ENCODE measurements around the gene MLPH. TPM values are rescaled to one million over a fixed set of nuclear protein-coding genes. Genes with fewer than 3 reads are reported as not detected.

Gene MLPH
- total RNA-seq, 4 donors from 2014 or later = 5.3 to 8.7 (median 7.8) TPM

GRCh38 chr2:237447496-237447895 lies 39.6 kb upstream of the MLPH start:
- H3K4me3 ChIP-seq = no peak overlapping the region
- H3K4me1 ChIP-seq = peaks cover 23 to 41% (median 38%) of the 10 kb centered on the region in 4 donors
- intact Hi-C loops (cut with DNase I) = no loop called here
- 97% methylated on average over 11 of the region's 11 CpGs for WGBS
- H3K27ac ChIP-seq (replicated peaks in 1 of 4) = no peak overlapping the region
- H3K27me3 ChIP-seq = no peaks in the 10 kb centered on the region
- H3K9me3 ChIP-seq = no peaks in the 10 kb centered on the region
- H3K36me3 ChIP-seq = no peaks in the 10 kb centered on the region
- DNase-seq (ENCODE audit: extremely low spot score) = no peak
- TF ChIP-seq CTCF (IDR thresholded peaks at IDR 0.05) (no peak), POLR2A (IDR thresholded peaks at IDR 0.05; ENCODE audit: low read depth) (no peak), POLR2AphosphoS5 (IDR thresholded peaks at IDR 0.05) (no peak), EP300 (IDR thresholded peaks at IDR 0.05) (no peak)

GRCh38 chr2:237448171-237448570 lies 38.9 kb upstream of the MLPH start:
- intact Hi-C loops (cut with DNase I) = no loop called here
- WGBS = 96% methylated on average over 7 of the region's 7 CpGs
- peaks cover 23 to 36% (median 33%) of the 10 kb centered on the region in 4 donors for H3K4me1 ChIP-seq
- no peak for DNase-seq (ENCODE audit: extremely low spot score)
- H3K27me3 ChIP-seq = no peaks in the 10 kb centered on the region
- no peaks in the 10 kb centered on the region for H3K36me3 ChIP-seq
- no peak overlapping the region for H3K27ac ChIP-seq (replicated peaks in 1 of 4)
- H3K4me3 ChIP-seq = no peak overlapping the region
- TF ChIP-seq CTCF (IDR thresholded peaks at IDR 0.05) (no peak), POLR2AphosphoS5 (IDR thresholded peaks at IDR 0.05) (no peak), EP300 (IDR thresholded peaks at IDR 0.05) (no peak), POLR2A (IDR thresholded peaks at IDR 0.05; ENCODE audit: low read depth) (no peak)
- H3K9me3 ChIP-seq = no peaks in the 10 kb centered on the region

- DNase-seq (ENCODE audit: extremely low spot score) = no peak
- Histone ChIP-seq H3K9me3 (no peaks in the 10 kb centered on the region), H3K4me1 (peaks cover 23 to 36% (median 33%) of the 10 kb centered on the region in 4 donors), H3K36me3 (no peaks in the 10 kb centered on the region), H3K27me3 (no peaks in the 10 kb centered on the region), H3K27ac (replicated peaks in 1 of 4) (peak overlapping the region; percentile 46 to 76 (median 66)), H3K4me3 (no peak overlapping the region)
- intact Hi-C loops (cut with DNase I) = no loop called here
- TF ChIP-seq POLR2A (IDR thresholded peaks at IDR 0.05; ENCODE audit: low read depth) (no peak), POLR2AphosphoS5 (IDR thresholded peaks at IDR 0.05) (no peak), CTCF (IDR thresholded peaks at IDR 0.05) (no peak), EP300 (IDR thresholded peaks at IDR 0.05) (no peak)
- WGBS = 86% methylated on average over 6 of the region's 6 CpGs
Observed at GRCh38 chr2:237448626-237449025, 38.4 kb upstream of the MLPH start.

- TF ChIP-seq POLR2AphosphoS5 (IDR thresholded peaks at IDR 0.05) = peak; percentile 66 to 79
- TF ChIP-seq EP300 (IDR thresholded peaks at IDR 0.05) = no peak
- TF ChIP-seq POLR2A (IDR thresholded peaks at IDR 0.05; ENCODE audit: low read depth) = no peak
- no peaks in the 10 kb centered on the region for H3K36me3 ChIP-seq
- H3K4me3 ChIP-seq = peak overlapping the region in 1 of 4 donors; percentile 19
- H3K27ac ChIP-seq (replicated peaks in 1 of 4) = peak overlapping the region; percentile 46 to 76 (median 66)
- no peaks in the 10 kb centered on the region for H3K9me3 ChIP-seq
- no peaks in the 10 kb centered on the region for H3K27me3 ChIP-seq
- intact Hi-C loops (cut with DNase I) = no loop called here
- DNase-seq (ENCODE audit: extremely low spot score) = no peak
- 59% methylated on average over 13 of the region's 13 CpGs for WGBS
- peaks cover 23 to 36% (median 33%) of the 10 kb centered on the region in 4 donors for H3K4me1 ChIP-seq
Observed at GRCh38 chr2:237449193-237449881, 37.7 kb upstream of the MLPH start.

GRCh38 chr2:237450108-237450507 lies 36.9 kb upstream of the MLPH start:
- no peaks in the 10 kb centered on the region for H3K36me3 ChIP-seq
- H3K27ac ChIP-seq (replicated peaks in 1 of 4) = peak overlapping the region; percentile 46 to 76 (median 66)
- no peak for TF ChIP-seq CTCF (IDR thresholded peaks at IDR 0.05)
- no peak for TF ChIP-seq POLR2AphosphoS5 (IDR thresholded peaks at IDR 0.05)
- no peaks in the 10 kb centered on the region for H3K9me3 ChIP-seq
- H3K27me3 ChIP-seq = no peaks in the 10 kb centered on the region
- H3K4me3 ChIP-seq = no peak overlapping the region
- H3K4me1 ChIP-seq = peaks cover 23 to 36% (median 33%) of the 10 kb centered on the region in 4 donors
- DNase-seq (ENCODE audit: extremely low spot score) = no peak
- 92% methylated on average over 6 of the region's 6 CpGs for WGBS
- intact Hi-C loops (cut with DNase I) = no loop called here
